H9 (cell line): ENCODE measurements around the gene DPYD. TPM values are rescaled to one million over a fixed set of nuclear protein-coding genes. Genes with fewer than 3 reads are reported as not detected.

Experiments
- DNase-seq: peaks from one replicate; pipeline ENCODE4 v3.0.0-alpha.2; 2017
- H2AFZ ChIP-seq: one replicate; pipeline ENCODE4 v1.6.1; 2013; ENCODE audit warnings: mild to moderate bottlenecking, low read length, control low read depth, moderate library complexity
- H2AK5ac ChIP-seq: 2 replicates; pipeline ENCODE4 v1.6.1; 2013; ENCODE audit warnings: low read length, control low read depth, mixed read lengths; ENCODE audit not compliant: insufficient read length
- H2BK120ac ChIP-seq: one replicate; pipeline ENCODE4 v1.6.1; 2013; ENCODE audit warnings: low read depth, mild to moderate bottlenecking, low read length, control low read depth, inconsistent platforms; ENCODE audit not compliant: poor library complexity, severe bottlenecking
- H2BK12ac ChIP-seq: 2 replicates; pipeline ENCODE4 v1.6.1; 2013; ENCODE audit warnings: low read length, control low read depth, mixed read lengths, low read depth; ENCODE audit not compliant: insufficient read length
- H2BK15ac ChIP-seq: 2 replicates; pipeline ENCODE4 v1.6.1; 2013; ENCODE audit warnings: low read depth, low read length, control low read depth
- H2BK20ac ChIP-seq: one replicate; pipeline ENCODE4 v1.6.1; 2013; ENCODE audit warnings: low read depth, mild to moderate bottlenecking, low read length, control low read depth, inconsistent platforms; ENCODE audit not compliant: poor library complexity, severe bottlenecking
- H2BK5ac ChIP-seq: 2 replicates; pipeline ENCODE4 v1.6.1; 2013; ENCODE audit warnings: low read length, control low read depth, mixed read lengths; ENCODE audit not compliant: insufficient read length
- H3K14ac ChIP-seq: 2 replicates; pipeline ENCODE4 v1.6.1; 2013; ENCODE audit warnings: low read length, control low read depth; ENCODE audit not compliant: insufficient read depth
- H3K18ac ChIP-seq: 2 replicates; pipeline ENCODE4 v1.6.1; 2013; ENCODE audit warnings: low read depth, mild to moderate bottlenecking, mixed read lengths, low read length, control low read depth; ENCODE audit not compliant: insufficient read length
- H3K23ac ChIP-seq: 2 replicates; pipeline ENCODE4 v1.6.1; 2013; ENCODE audit warnings: low read length, control low read depth, mixed read lengths, low read depth; ENCODE audit not compliant: insufficient read length
- H3K23me2 ChIP-seq: 2 replicates; pipeline ENCODE4 v1.6.1; 2013; ENCODE audit warnings: low read depth, mild to moderate bottlenecking, mixed read lengths, low read length, control low read depth; ENCODE audit not compliant: insufficient read length, poor library complexity, severe bottlenecking
- H3K27ac ChIP-seq: 2 replicates; pipeline ENCODE4 v1.5.1; 2013; ENCODE audit warnings: low read length, control low read depth, mixed read lengths, low read depth; ENCODE audit not compliant: insufficient read length
- H3K27me3 ChIP-seq: 2 replicates; pipeline ENCODE4 v1.6.1; 2013; ENCODE audit warnings: low read length, control low read depth, inconsistent platforms; ENCODE audit not compliant: insufficient read depth
- H3K4ac ChIP-seq: 2 replicates; pipeline ENCODE4 v1.6.1; 2013; ENCODE audit warnings: low read depth, mild to moderate bottlenecking, control low read depth, inconsistent platforms, low read length, moderate library complexity
- H3K4me1 ChIP-seq: 2 replicates; pipeline ENCODE4 v1.6.1; 2013; ENCODE audit warnings: low read length, control low read depth, inconsistent platforms; ENCODE audit not compliant: insufficient read depth
- H3K4me2 ChIP-seq: 2 replicates; pipeline ENCODE4 v1.6.1; 2013; ENCODE audit warnings: low read length, control low read depth, mixed read lengths; ENCODE audit not compliant: insufficient read length, insufficient read depth
- H3K56ac ChIP-seq: 2 replicates; pipeline ENCODE4 v1.6.1; 2013; ENCODE audit warnings: low read depth, mild to moderate bottlenecking, mixed read lengths, low read length, control low read depth; ENCODE audit not compliant: insufficient read length
- H3K79me1 ChIP-seq: 2 replicates; pipeline ENCODE4 v1.6.1; 2013; ENCODE audit warnings: low read depth, mild to moderate bottlenecking, moderate library complexity, low read length, control low read depth, inconsistent platforms; ENCODE audit not compliant: insufficient read depth, poor library complexity, severe bottlenecking
- H3K79me2 ChIP-seq: 2 replicates; pipeline ENCODE4 v1.6.1; 2013; ENCODE audit warnings: low read length, control low read depth, inconsistent platforms; ENCODE audit not compliant: insufficient read depth
- H3K9ac ChIP-seq: 2 replicates; pipeline ENCODE4 v1.6.1; 2013; ENCODE audit warnings: low read length, control low read depth, mixed read lengths; ENCODE audit not compliant: insufficient read length; ENCODE audit errors: extremely low read depth
- H3K9me3 ChIP-seq: one replicate; pipeline ENCODE4 v1.6.1; 2013; ENCODE audit warnings: low read depth, low read length, inconsistent platforms; ENCODE audit not compliant: control insufficient read depth
- H3T11ph ChIP-seq: one replicate; pipeline ENCODE4 v1.6.1; 2013; ENCODE audit warnings: mild to moderate bottlenecking, low read length, control low read depth, inconsistent platforms
- H4K20me1 ChIP-seq: one replicate; pipeline ENCODE4 v1.6.1; 2013; ENCODE audit not compliant: control insufficient read depth, insufficient read length, insufficient read depth
- H4K5ac ChIP-seq: 2 replicates; pipeline ENCODE4 v1.6.1; 2013; ENCODE audit warnings: low read depth, mild to moderate bottlenecking, mixed read lengths, low read length, control low read depth; ENCODE audit not compliant: insufficient read length
- H4K8ac ChIP-seq: replicated peaks from 2 replicates; pipeline ENCODE4 v1.6.1; 2013; ENCODE audit warnings: low read length, control low read depth, mixed read lengths, low read depth; ENCODE audit not compliant: insufficient read length
- H4K91ac ChIP-seq: 2 replicates; pipeline ENCODE4 v1.6.1; 2013; ENCODE audit warnings: low read depth, mild to moderate bottlenecking, moderate library complexity, mixed read lengths, low read length, control low read depth; ENCODE audit not compliant: insufficient read length
- H3K27ac Mint-ChIP-seq, 3 experiments: 2 replicates in 2 of 3; 3 replicates in 1 of 3; pipeline ENCODE4 v1.8.0; 2020 to 2021; ENCODE audit warnings: mixed read lengths in 3 of 3, mild to moderate bottlenecking in 1 of 3, moderate library complexity in 1 of 3
- H3K27me3 Mint-ChIP-seq: 2 replicates; pipeline ENCODE4 v1.8.0; 2021; ENCODE audit warnings: low read depth, mild to moderate bottlenecking, moderate library complexity, mixed read lengths
- H3K36me3 Mint-ChIP-seq, 3 experiments: 2 replicates in 2 of 3; 3 replicates in 1 of 3; pipeline ENCODE4 v1.8.0; 2020 to 2021; ENCODE audit warnings: low read depth in 3 of 3, mixed read lengths in 3 of 3; ENCODE audit not compliant: insufficient read depth in 1 of 3
- H3K4me1 Mint-ChIP-seq, 2 experiments: 2 replicates each; pipeline ENCODE4 v1.8.0; 2020; ENCODE audit warnings: mixed read lengths in 2 of 2
- H3K4me3 Mint-ChIP-seq, 2 experiments: 2 replicates in 1 of 2; 3 replicates in 1 of 2; pipeline ENCODE4 v1.8.0; 2020 to 2021; ENCODE audit warnings: mild to moderate bottlenecking in 2 of 2, mixed read lengths in 2 of 2, moderate library complexity in 1 of 2
- H3K9me3 Mint-ChIP-seq, 2 experiments: 2 replicates in 1 of 2; 3 replicates in 1 of 2; pipeline ENCODE4 v1.8.0; 2020; ENCODE audit warnings: mild to moderate bottlenecking in 2 of 2, mixed read lengths in 2 of 2, moderate library complexity in 1 of 2
- CTCF ChIP-seq: fragments of 200-600 bp; sonication (generic); conservative IDR thresholded peaks from 3 replicates; pipeline ENCODE4 v1.8.0; 2021; ENCODE audit warnings: antibody characterized with exemption, mild to moderate bottlenecking
- WGBS: extraction: QIAGEN DNeasy Blood & Tissue Kit; methylation state at CpG from one replicate; pipeline ENCODE4 v1.1.7; 2013; ENCODE audit warnings: missing lambda C conversion rate, low lambda C conversion rate, mixed read lengths; ENCODE audit not compliant: insufficient read length; ENCODE audit errors: extremely low coverage; 5-methylcytosine and 5-hydroxymethylcytosine counted together
- total RNA-seq: library from RNA; stranded (reverse); gene quantifications from 2 replicates; pipeline ENCODE4 v1.2.1, GENCODE V29; 2021

Gene DPYD
- total RNA-seq, 1 experiment from 2014 or later = 0.37 TPM

DNA sequence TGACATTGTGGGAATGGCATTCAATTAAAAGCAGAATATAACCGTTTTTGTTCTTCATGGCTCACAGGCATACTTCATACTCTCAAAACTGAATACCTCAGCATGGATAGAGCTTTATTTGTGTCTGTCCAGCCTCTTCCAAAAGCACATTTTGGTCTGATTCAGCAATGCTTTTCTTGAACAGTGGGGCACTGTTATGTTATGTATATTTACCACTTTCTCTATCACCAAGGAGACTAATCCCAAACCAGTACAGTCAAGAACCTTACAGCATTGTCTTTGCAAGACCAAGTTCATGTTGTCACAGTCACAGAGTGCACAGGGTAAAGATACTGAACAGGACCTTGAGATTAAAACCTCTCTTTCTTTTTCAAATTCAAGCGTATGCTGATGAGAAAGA is 616.5 kb downstream of the DPYD start:
- peaks cover 6% of the 10 kb centered on the region in 2 experiments; a peak in 3 of 4 replicates for H3K4me1 Mint-ChIP-seq
- no peak overlapping the region for H3K18ac ChIP-seq
- no peaks in the 10 kb centered on the region for H4K20me1 ChIP-seq
- no peak overlapping the region for H3K23ac ChIP-seq
- no peaks in the 10 kb centered on the region for H3K79me1 ChIP-seq
- H3K14ac ChIP-seq = no peak overlapping the region
- no peak overlapping the region for H4K8ac ChIP-seq
- no peak overlapping the region for H2BK12ac ChIP-seq
- no peak overlapping the region for H2AFZ ChIP-seq
- H3K27me3 ChIP-seq = no peaks in the 10 kb centered on the region
- WGBS = no CpG with 5 or more reads among the region's 2 CpGs
- H3K9me3 ChIP-seq = no peaks in the 10 kb centered on the region
- H2BK5ac ChIP-seq = no peak overlapping the region
- no peak overlapping the region for H2BK15ac ChIP-seq
- H4K5ac ChIP-seq = no peak overlapping the region
- H3K4ac ChIP-seq = no peak overlapping the region
- no peak overlapping the region for H2AK5ac ChIP-seq
- no peak for DNase-seq
- H3K9me3 Mint-ChIP-seq = no peaks in the 10 kb centered on the region
- no peaks in the 10 kb centered on the region for H3K23me2 ChIP-seq
- no peak overlapping the region for H3K27ac Mint-ChIP-seq
- H3K27me3 Mint-ChIP-seq = no peaks in the 10 kb centered on the region
- H3K36me3 Mint-ChIP-seq = no peaks in the 10 kb centered on the region
- H3K27ac ChIP-seq = no peak overlapping the region
- H3K4me1 ChIP-seq = no peaks in the 10 kb centered on the region
- H3K9ac ChIP-seq = no peak overlapping the region
- TF ChIP-seq CTCF = no peak
- H2BK20ac ChIP-seq = no peak overlapping the region
- no peak overlapping the region for H3K4me2 ChIP-seq
- H4K91ac ChIP-seq = no peak overlapping the region
- no peak overlapping the region for H2BK120ac ChIP-seq
- H3T11ph ChIP-seq = no peak overlapping the region
- H3K4me3 Mint-ChIP-seq = no peak overlapping the region
- H3K56ac ChIP-seq = no peak overlapping the region
- H3K79me2 ChIP-seq = no peaks in the 10 kb centered on the region
